Neutrophil (primary cell): ENCODE data around the gene IFNGR1.
A peak's percentile ranks its signal among the peaks of the same experiment; 100 is the strongest.

ENCODE experiments used
- H3K27ac ChIP-seq: fragments of 200-600 bp; sonication (generic); 2 replicates; pipeline ENCODE4 v1.5.1; 2016; ENCODE audit warnings: mild to moderate bottlenecking, moderate library complexity
- H3K27me3 ChIP-seq: fragments of 200-600 bp; sonication (generic); 2 replicates; pipeline ENCODE4 v1.6.0; 2016; ENCODE audit warnings: mild to moderate bottlenecking
- H3K36me3 ChIP-seq: fragments of 200-600 bp; sonication (generic); 2 replicates; pipeline ENCODE4 v1.5.1; 2017
- H3K4me1 ChIP-seq, 2 experiments: fragments of 200-600 bp in 1 of 2; sonication (generic) in 1 of 2; 1 replicate in 1 of 2; 2 replicates in 1 of 2; pipeline versions ENCODE4 v1.5.1 to v1.6.1; 2013 to 2016; ENCODE audit warnings: low read depth in 1 of 2, low read length in 1 of 2, mild to moderate bottlenecking in 1 of 2, moderate library complexity in 1 of 2; ENCODE audit not compliant: control insufficient read depth in 1 of 2, insufficient read depth in 1 of 2
- H3K4me3 ChIP-seq, 2 experiments: fragments of 200-600 bp in 1 of 2; sonication (generic) in 1 of 2; 1 replicate in 1 of 2; 2 replicates in 1 of 2; pipeline ENCODE4 v1.5.1; 2013 to 2016; ENCODE audit warnings: low read depth in 1 of 2, low read length in 1 of 2, mild to moderate bottlenecking in 1 of 2, moderate library complexity in 1 of 2
- H3K9me3 ChIP-seq: fragments of 200-600 bp; sonication (generic); 2 replicates; pipeline ENCODE4 v1.5.1; 2016
- CTCF ChIP-seq: fragments of 200-600 bp; sonication (generic); IDR thresholded peaks from 2 replicates; pipeline ENCODE4 v1.5.1; 2016; ENCODE audit warnings: antibody characterized with exemption

Gene IFNGR1

DNA sequence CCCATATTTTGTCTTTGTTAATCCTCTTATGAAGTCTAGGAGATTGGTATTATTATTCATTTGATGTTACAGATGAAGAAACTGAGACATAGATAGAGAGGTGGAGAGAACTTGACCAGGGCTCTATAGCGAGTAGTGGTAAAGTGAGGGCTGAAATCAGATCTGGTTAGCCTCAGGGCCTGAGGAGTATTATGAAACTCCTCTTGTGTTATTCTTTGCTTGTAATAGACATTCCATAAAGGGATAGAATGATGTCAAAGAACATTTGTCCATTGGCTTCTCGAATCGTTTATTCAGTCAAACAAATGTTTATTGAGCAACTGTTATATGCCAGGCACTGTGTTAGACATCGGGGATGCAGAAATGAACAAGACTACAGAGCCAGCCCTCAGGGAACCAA lies 45.7 kb downstream of the IFNGR1 start, which contains the start of gene IL22RA2:
TSS of gene IL22RA2 (minus strand) at position 144 of the 400 bp plus-strand sequence. CDS start 11,895 bp downstream, outside the sequence.
- H3K9me3 ChIP-seq = no peaks in the 10 kb centered on the region
- H3K27ac ChIP-seq = no peak within 1 kb of the TSS
- H3K36me3 ChIP-seq = no peaks in the 10 kb centered on the region
- no peak for TF ChIP-seq CTCF
- H3K4me3 ChIP-seq = no peak within 1 kb of the TSS
- peaks cover 0 to 7% of the 10 kb centered on the region in 2 experiments for H3K4me1 ChIP-seq
- no peaks in the 10 kb centered on the region for H3K27me3 ChIP-seq

DNA sequence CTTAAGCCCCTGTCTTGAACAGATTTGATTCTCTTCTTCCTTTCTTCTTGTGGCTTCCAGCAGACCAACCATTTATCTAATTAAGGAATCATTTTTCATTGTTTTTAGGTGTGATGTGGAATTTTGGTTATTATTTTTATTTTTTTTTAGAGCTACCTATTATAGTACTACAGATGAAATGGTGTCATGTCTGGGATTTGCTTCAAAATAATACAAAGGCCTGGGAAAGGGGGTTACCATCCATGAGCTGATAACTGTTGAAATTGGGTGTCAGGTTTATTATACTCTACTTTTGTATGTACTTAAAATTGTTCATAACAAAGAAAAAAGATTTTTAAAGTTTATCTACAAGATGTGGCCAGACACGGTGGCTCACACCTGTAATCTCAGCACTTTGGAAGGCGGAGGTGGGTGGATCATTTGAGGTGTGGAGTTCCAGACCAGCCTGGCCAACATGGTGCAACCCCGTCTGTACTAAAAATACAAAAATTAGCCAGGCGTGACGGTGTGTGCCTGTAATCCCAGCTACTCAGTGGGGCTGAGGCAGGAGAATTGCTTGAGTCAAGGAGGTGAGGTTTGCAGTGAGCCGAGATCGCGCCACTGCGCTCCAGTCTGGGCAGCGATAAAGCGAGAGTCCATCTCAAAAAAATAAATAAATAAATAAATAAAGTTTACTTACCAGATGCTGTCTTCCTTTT lies 46.3 kb downstream of the IFNGR1 start:
- TF ChIP-seq CTCF = no peak
- Histone ChIP-seq H3K27ac (no peak overlapping the region), H3K9me3 (no peaks in the 10 kb centered on the region), H3K27me3 (no peaks in the 10 kb centered on the region), H3K36me3 (no peaks in the 10 kb centered on the region), H3K4me1 (peaks cover 0 to 7% of the 10 kb centered on the region in 2 experiments), H3K4me3 (no peak overlapping the region)

DNA sequence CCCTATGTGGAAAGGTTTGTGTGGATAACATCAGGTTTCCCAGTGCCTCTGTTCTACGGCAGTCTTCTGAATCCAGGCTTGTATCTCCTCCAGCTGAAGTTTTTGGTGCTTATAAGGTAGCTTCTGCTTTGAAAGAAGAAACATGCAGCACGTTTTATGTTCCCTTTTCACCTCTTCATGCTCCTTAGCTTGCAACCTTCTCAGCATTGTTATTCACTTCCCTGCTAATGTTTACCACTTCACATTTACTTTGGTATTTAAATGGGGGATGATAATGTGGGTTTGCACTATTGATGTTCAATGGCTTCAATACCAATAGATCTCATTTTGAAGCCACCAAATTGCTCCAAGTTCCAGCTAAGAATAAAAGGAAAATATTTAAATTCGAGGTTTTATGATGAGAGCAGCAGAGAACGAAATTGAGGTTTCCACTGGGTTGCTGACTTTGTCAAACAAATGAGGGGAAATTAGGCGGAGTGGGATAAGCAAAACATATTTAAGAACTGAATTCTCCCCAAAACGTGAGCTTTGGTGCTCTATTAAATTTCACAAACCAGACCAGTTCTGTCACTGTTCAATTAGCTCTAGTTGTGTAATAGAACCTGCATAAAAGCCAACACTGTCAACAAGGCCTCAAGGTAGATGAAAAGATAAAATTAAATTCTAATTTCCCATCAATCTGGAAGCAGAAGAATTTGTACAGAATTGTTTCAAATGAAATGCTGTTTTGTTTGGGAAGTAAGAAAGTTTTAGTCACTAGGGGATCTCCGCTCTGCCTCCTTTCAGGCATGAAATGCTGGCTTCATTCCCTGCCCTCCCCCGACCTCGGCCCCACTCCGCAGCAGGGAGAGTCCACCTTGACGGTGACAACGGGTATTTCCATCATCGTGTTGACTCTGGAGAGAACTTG lies 47.1 kb downstream of the IFNGR1 start:
- Histone ChIP-seq H3K9me3 (no peaks in the 10 kb centered on the region), H3K27ac (peak overlapping the region; percentile 26), H3K4me1 (peaks cover 1 to 14% of the 10 kb centered on the region in 2 experiments), H3K27me3 (no peaks in the 10 kb centered on the region), H3K4me3 (no peak overlapping the region), H3K36me3 (no peaks in the 10 kb centered on the region)
- no peak for TF ChIP-seq CTCF

DNA sequence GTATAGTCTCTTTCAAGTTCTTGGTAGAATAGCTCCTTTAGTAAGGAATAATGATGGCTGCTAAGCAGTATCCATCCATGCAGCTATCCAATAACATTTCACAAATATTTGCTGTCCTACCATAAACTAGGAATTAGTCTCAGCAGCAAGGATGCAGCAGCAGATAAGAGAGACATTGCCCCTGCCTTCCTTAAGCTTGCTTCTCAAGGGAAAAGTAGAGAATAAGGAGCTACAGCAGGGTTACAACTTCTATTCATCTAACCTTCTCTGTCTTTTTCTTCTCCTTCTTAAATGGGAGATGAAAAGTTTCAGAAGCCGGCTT lies 48.2 kb downstream of the IFNGR1 start:
- no peaks in the 10 kb centered on the region for H3K9me3 ChIP-seq
- no peak overlapping the region for H3K4me3 ChIP-seq
- no peak for TF ChIP-seq CTCF
- H3K27ac ChIP-seq = no peak overlapping the region
- H3K4me1 ChIP-seq = peaks cover 12 to 25% of the 10 kb centered on the region in 2 experiments
- no peaks in the 10 kb centered on the region for H3K27me3 ChIP-seq
- no peaks in the 10 kb centered on the region for H3K36me3 ChIP-seq

GRCh38 chr6:137170266-137171052 lies 48.7 kb downstream of the IFNGR1 start:
- no peak for TF ChIP-seq CTCF
- H3K27ac ChIP-seq = no peak overlapping the region
- no peaks in the 10 kb centered on the region for H3K36me3 ChIP-seq
- no peak overlapping the region for H3K4me3 ChIP-seq
- H3K27me3 ChIP-seq = no peaks in the 10 kb centered on the region
- peaks cover 17 to 30% of the 10 kb centered on the region in 2 experiments for H3K4me1 ChIP-seq
- no peaks in the 10 kb centered on the region for H3K9me3 ChIP-seq
